ENCODE results near the gene CCHCR1.

GRCh38 chr6:31118178-31118577, 39.4 kb downstream of the CCHCR1 start:
- TF ChIP-seq TAF1 (IDR thresholded peaks at IDR 0.05; ENCODE audit: control insufficient read depth, extremely low read depth, insufficient read depth, low read length, severe bottlenecking) (no peak), REST (IDR thresholded peaks at IDR 0.05; ENCODE audit: borderline replicate concordance) (no peak), REST (CRISPR knock-in tag; IDR thresholded peaks at IDR 0.05; ENCODE audit: low read depth) (no peak)
